Measurements from ENCODE around the gene PNLIPRP3. TPM values are rescaled to one million over a fixed set of nuclear protein-coding genes. Genes with fewer than 3 reads are reported as not detected.

The PNLIPRP3 gene
- total and polyA plus RNA-seq, 9 of the 15 experiments (the other 6 are each of a cell fraction or from before 2014, with no cell fraction given), result not detected

GRCh38 chr10:116427671-116428070 lies at the start of gene PNLIPRP3 (continued):
- TF ChIP-seq, protein P1, sequence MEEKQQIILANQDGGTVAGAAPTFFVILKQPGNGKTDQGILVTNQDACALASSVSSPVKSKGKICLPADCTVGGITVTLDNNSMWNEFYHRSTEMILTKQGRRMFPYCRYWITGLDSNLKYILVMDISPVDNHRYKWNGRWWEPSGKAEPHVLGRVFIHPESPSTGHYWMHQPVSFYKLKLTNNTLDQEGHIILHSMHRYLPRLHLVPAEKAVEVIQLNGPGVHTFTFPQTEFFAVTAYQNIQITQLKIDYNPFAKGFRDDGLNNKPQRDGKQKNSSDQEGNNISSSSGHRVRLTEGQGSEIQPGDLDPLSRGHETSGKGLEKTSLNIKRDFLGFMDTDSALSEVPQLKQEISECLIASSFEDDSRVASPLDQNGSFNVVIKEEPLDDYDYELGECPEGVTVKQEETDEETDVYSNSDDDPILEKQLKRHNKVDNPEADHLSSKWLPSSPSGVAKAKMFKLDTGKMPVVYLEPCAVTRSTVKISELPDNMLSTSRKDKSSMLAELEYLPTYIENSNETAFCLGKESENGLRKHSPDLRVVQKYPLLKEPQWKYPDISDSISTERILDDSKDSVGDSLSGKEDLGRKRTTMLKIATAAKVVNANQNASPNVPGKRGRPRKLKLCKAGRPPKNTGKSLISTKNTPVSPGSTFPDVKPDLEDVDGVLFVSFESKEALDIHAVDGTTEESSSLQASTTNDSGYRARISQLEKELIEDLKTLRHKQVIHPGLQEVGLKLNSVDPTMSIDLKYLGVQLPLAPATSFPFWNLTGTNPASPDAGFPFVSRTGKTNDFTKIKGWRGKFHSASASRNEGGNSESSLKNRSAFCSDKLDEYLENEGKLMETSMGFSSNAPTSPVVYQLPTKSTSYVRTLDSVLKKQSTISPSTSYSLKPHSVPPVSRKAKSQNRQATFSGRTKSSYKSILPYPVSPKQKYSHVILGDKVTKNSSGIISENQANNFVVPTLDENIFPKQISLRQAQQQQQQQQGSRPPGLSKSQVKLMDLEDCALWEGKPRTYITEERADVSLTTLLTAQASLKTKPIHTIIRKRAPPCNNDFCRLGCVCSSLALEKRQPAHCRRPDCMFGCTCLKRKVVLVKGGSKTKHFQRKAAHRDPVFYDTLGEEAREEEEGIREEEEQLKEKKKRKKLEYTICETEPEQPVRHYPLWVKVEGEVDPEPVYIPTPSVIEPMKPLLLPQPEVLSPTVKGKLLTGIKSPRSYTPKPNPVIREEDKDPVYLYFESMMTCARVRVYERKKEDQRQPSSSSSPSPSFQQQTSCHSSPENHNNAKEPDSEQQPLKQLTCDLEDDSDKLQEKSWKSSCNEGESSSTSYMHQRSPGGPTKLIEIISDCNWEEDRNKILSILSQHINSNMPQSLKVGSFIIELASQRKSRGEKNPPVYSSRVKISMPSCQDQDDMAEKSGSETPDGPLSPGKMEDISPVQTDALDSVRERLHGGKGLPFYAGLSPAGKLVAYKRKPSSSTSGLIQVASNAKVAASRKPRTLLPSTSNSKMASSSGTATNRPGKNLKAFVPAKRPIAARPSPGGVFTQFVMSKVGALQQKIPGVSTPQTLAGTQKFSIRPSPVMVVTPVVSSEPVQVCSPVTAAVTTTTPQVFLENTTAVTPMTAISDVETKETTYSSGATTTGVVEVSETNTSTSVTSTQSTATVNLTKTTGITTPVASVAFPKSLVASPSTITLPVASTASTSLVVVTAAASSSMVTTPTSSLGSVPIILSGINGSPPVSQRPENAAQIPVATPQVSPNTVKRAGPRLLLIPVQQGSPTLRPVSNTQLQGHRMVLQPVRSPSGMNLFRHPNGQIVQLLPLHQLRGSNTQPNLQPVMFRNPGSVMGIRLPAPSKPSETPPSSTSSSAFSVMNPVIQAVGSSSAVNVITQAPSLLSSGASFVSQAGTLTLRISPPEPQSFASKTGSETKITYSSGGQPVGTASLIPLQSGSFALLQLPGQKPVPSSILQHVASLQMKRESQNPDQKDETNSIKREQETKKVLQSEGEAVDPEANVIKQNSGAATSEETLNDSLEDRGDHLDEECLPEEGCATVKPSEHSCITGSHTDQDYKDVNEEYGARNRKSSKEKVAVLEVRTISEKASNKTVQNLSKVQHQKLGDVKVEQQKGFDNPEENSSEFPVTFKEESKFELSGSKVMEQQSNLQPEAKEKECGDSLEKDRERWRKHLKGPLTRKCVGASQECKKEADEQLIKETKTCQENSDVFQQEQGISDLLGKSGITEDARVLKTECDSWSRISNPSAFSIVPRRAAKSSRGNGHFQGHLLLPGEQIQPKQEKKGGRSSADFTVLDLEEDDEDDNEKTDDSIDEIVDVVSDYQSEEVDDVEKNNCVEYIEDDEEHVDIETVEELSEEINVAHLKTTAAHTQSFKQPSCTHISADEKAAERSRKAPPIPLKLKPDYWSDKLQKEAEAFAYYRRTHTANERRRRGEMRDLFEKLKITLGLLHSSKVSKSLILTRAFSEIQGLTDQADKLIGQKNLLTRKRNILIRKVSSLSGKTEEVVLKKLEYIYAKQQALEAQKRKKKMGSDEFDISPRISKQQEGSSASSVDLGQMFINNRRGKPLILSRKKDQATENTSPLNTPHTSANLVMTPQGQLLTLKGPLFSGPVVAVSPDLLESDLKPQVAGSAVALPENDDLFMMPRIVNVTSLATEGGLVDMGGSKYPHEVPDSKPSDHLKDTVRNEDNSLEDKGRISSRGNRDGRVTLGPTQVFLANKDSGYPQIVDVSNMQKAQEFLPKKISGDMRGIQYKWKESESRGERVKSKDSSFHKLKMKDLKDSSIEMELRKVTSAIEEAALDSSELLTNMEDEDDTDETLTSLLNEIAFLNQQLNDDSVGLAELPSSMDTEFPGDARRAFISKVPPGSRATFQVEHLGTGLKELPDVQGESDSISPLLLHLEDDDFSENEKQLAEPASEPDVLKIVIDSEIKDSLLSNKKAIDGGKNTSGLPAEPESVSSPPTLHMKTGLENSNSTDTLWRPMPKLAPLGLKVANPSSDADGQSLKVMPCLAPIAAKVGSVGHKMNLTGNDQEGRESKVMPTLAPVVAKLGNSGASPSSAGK (IDR thresholded peaks at IDR 0.05), result no peak
- no peak for TF ChIP-seq RREB1 (CRISPR knock-in tag; IDR thresholded peaks at IDR 0.05)
- no peak for TF ChIP-seq ZNF830 (CRISPR knock-in tag; IDR thresholded peaks at IDR 0.05)

Measured in K562 (cell line).